H1 (cell line): Measurements from ENCODE around the gene EGR1. TPM values are rescaled to one million over a fixed set of nuclear protein-coding genes. Genes with fewer than 3 reads are reported as not detected.

Experiments used
- CTCF ChIA-PET: fragments of 300-600 bp; sonication (Branson Sonifier 250); formaldehyde crosslinking; loops from one replicate; lab custom pipeline; 2021; ENCODE audit not compliant: partially characterized antibody; lab: Charles Lee
- POLR2A ChIA-PET: fragments of 300-600 bp; sonication (Branson Sonifier 250); formaldehyde crosslinking; loops from one replicate; lab custom pipeline; 2021; ENCODE audit warnings: inconsistent platforms; ENCODE audit not compliant: partially characterized antibody; lab: Charles Lee
- DNase-seq, 2 experiments: peaks; one replicate each; pipeline versions ENCODE4 v3.0.0 to v3.0.0-alpha.2; 2010 to 2022; ENCODE audit warnings: low spot score in 2 of 2, low read depth in 1 of 2, mixed read lengths in 1 of 2
- FAIRE-seq: peaks from 2 replicates; lab custom pipeline; 2011; peaks lifted over from hg19 to GRCh38; lab: Jason Lieb, UNC
- H2AFZ ChIP-seq: 2 replicates; pipeline ENCODE4 v1.8.1; 2012; ENCODE audit warnings: low read length, inconsistent platforms
- H2AK5ac ChIP-seq: 2 replicates; pipeline ENCODE4 v1.6.1; 2013; ENCODE audit warnings: low read depth, low read length
- H2BK120ac ChIP-seq: replicated peaks from 2 replicates; pipeline ENCODE3; 2013; ENCODE audit warnings: low read depth, low read length, inconsistent platforms
- H2BK12ac ChIP-seq: 2 replicates; pipeline ENCODE4 v1.6.1; 2013; ENCODE audit warnings: low read depth, low read length
- H2BK15ac ChIP-seq: 2 replicates; pipeline ENCODE4 v1.6.1; 2013; ENCODE audit warnings: low read length
- H2BK20ac ChIP-seq: 2 replicates; pipeline ENCODE4 v1.6.1; 2013; ENCODE audit warnings: low read length
- H2BK5ac ChIP-seq: 2 replicates; pipeline ENCODE4 v1.6.1; 2013; ENCODE audit warnings: low read depth, low read length
- H3K14ac ChIP-seq: 2 replicates; pipeline ENCODE4 v1.6.1; 2013; ENCODE audit warnings: inconsistent platforms; ENCODE audit not compliant: insufficient read length
- H3K18ac ChIP-seq: 2 replicates; pipeline ENCODE4 v1.6.1; 2013; ENCODE audit warnings: low read length; ENCODE audit errors: extremely low read depth
- H3K23ac ChIP-seq: 2 replicates; pipeline ENCODE4 v1.6.1; 2013; ENCODE audit warnings: inconsistent platforms; ENCODE audit not compliant: insufficient read length
- H3K23me2 ChIP-seq: 2 replicates; pipeline ENCODE4 v1.6.1; 2013; ENCODE audit warnings: low read depth, low read length
- H3K27ac ChIP-seq: 2 replicates; pipeline ENCODE4 v1.6.1; 2011; ENCODE audit warnings: low read depth, low read length, inconsistent platforms
- H3K27me3 ChIP-seq, 4 experiments: replicated peaks in 1 of 4; 1 replicate in 1 of 4; 2 replicates in 3 of 4; pipeline versions ENCODE4 v1.6.1 to v1.8.1; 2011 to 2013; ENCODE audit warnings: low read length in 3 of 4, mild to moderate bottlenecking in 3 of 4, inconsistent platforms in 2 of 4, mixed read lengths in 2 of 4, moderate library complexity in 1 of 4; ENCODE audit not compliant: control insufficient read depth in 3 of 4, insufficient read depth in 3 of 4; ENCODE audit errors: extremely low read depth in 1 of 4
- H3K36me3 ChIP-seq, 4 experiments: 2 replicates each; pipeline versions ENCODE4 v1.6.1 to v1.8.1; 2011 to 2013; ENCODE audit warnings: mild to moderate bottlenecking in 4 of 4, low read length in 3 of 4, moderate library complexity in 2 of 4, control low read depth in 1 of 4, inconsistent platforms in 1 of 4; ENCODE audit not compliant: insufficient read depth in 4 of 4, control insufficient read depth in 2 of 4
- H3K4ac ChIP-seq: replicated peaks from 2 replicates; pipeline ENCODE3; 2013; ENCODE audit warnings: low read length, low read depth, mixed read lengths, inconsistent platforms; ENCODE audit not compliant: insufficient read length
- H3K4me1 ChIP-seq, 4 experiments: replicated peaks in 1 of 4; 1 replicate in 1 of 4; 2 replicates in 3 of 4; pipeline versions ENCODE4 v1.6.1 to v1.8.1; 2011 to 2013; ENCODE audit warnings: low read length in 3 of 4, inconsistent platforms in 2 of 4, mixed read lengths in 1 of 4; ENCODE audit not compliant: insufficient read depth in 4 of 4, control insufficient read depth in 3 of 4
- H3K4me2 ChIP-seq, 2 experiments: 2 replicates each; pipeline versions ENCODE4 v1.6.1 to v1.8.1; 2011 to 2013; ENCODE audit warnings: low read depth in 2 of 2, low read length in 2 of 2, control low read depth in 1 of 2, inconsistent platforms in 1 of 2, mild to moderate bottlenecking in 1 of 2; ENCODE audit not compliant: insufficient read depth in 1 of 2
- H3K4me3 ChIP-seq, 4 experiments: fragments of 200-600, 300-600 bp in 1 of 4; sonication (generic), shearing (Covaris generic), sonication (Bioruptor Twin) in 1 of 4; 2 replicates each; pipeline versions ENCODE4 v1.5.1 to v1.8.1; 2011 to 2016; ENCODE audit warnings: low read length in 4 of 4, low read depth in 3 of 4, control low read depth in 2 of 4, inconsistent platforms in 2 of 4, mild to moderate bottlenecking in 2 of 4, mixed read lengths in 1 of 4, moderate library complexity in 1 of 4; ENCODE audit not compliant: insufficient read depth in 2 of 4; ENCODE audit errors: extremely low read depth in 1 of 4
- H3K56ac ChIP-seq: replicated peaks from 2 replicates; pipeline ENCODE3; 2013; ENCODE audit warnings: low read depth, mild to moderate bottlenecking, mixed read lengths, low read length, inconsistent platforms; ENCODE audit not compliant: insufficient read length
- H3K79me1 ChIP-seq: 2 replicates; pipeline ENCODE4 v1.6.1; 2013; ENCODE audit warnings: low read depth, low read length, control low read depth
- H3K79me2 ChIP-seq, 2 experiments: 2 replicates each; pipeline versions ENCODE4 v1.6.1 to v1.8.1; 2012 to 2013; ENCODE audit warnings: low read length in 2 of 2, mild to moderate bottlenecking in 2 of 2, inconsistent platforms in 1 of 2; ENCODE audit not compliant: insufficient read depth in 2 of 2, control insufficient read depth in 1 of 2
- H3K9ac ChIP-seq, 4 experiments: replicated peaks in 1 of 4; 1 replicate in 1 of 4; 2 replicates in 3 of 4; pipeline versions ENCODE4 v1.6.1 to v1.8.1; 2011 to 2013; ENCODE audit warnings: low read depth in 3 of 4, low read length in 3 of 4, control low read depth in 2 of 4, mild to moderate bottlenecking in 2 of 4, moderate library complexity in 2 of 4, inconsistent platforms in 1 of 4; ENCODE audit errors: extremely low read depth in 1 of 4
- H3K9me3 ChIP-seq, 2 experiments: 2 replicates each; pipeline versions ENCODE4 v1.6.1 to v1.8.1; 2012 to 2013; ENCODE audit warnings: mild to moderate bottlenecking in 2 of 2, moderate library complexity in 2 of 2, control low read depth in 1 of 2, inconsistent platforms in 1 of 2, low read depth in 1 of 2, low read length in 1 of 2, mixed read lengths in 1 of 2; ENCODE audit not compliant: insufficient read depth in 2 of 2
- H4K20me1 ChIP-seq, 2 experiments: replicated peaks in 1 of 2; 2 replicates each; pipeline versions ENCODE3 to v1.8.1; 2011 to 2013; ENCODE audit warnings: inconsistent platforms in 2 of 2, low read length in 2 of 2, mild to moderate bottlenecking in 1 of 2; ENCODE audit not compliant: insufficient read depth in 2 of 2, control insufficient read depth in 1 of 2
- H4K5ac ChIP-seq: 2 replicates; pipeline ENCODE4 v1.6.1; 2013; ENCODE audit warnings: low read length, low read depth, mixed read lengths, inconsistent platforms; ENCODE audit not compliant: insufficient read length
- H4K8ac ChIP-seq: 2 replicates; pipeline ENCODE4 v1.8.0; 2013; ENCODE audit warnings: mild to moderate bottlenecking, moderate library complexity, low read length, inconsistent platforms; ENCODE audit not compliant: insufficient read depth; ENCODE audit errors: extremely low read depth
- H4K91ac ChIP-seq: replicated peaks from 2 replicates; pipeline ENCODE3; 2013; ENCODE audit warnings: low read length, mixed read lengths, inconsistent platforms; ENCODE audit not compliant: insufficient read length
- GABPA ChIP-seq: IDR thresholded peaks from 2 replicates; pipeline ENCODE4 v1.6.1; 2011; ENCODE audit warnings: mild to moderate bottlenecking, low read length, moderate library complexity, borderline replicate concordance; ENCODE audit not compliant: insufficient read depth
- KDM1A ChIP-seq: fragments of 200-600, 300-600 bp; sonication (generic); IDR thresholded peaks from 2 replicates; pipeline ENCODE4 v1.7.1; 2016; ENCODE audit warnings: mild to moderate bottlenecking, low read length, borderline replicate concordance
- MAFK ChIP-seq: IDR thresholded peaks from 2 replicates; pipeline ENCODE4 v1.6.1; 2012; ENCODE audit warnings: low read depth, mild to moderate bottlenecking, improper control_type of control experiment, low read length
- RAD21 ChIP-seq, 2 experiments: IDR thresholded peaks in 1 of 2; conservative IDR thresholded peaks in 1 of 2; 2 replicates each; pipeline ENCODE4 v1.6.1; 2011; ENCODE audit warnings: low read depth in 2 of 2, low read length in 2 of 2, improper control_type of control experiment in 1 of 2, inconsistent platforms in 1 of 2, mild to moderate bottlenecking in 1 of 2, moderate library complexity in 1 of 2
- RNF2 ChIP-seq: fragments of 200-900, 300-1000 bp; sonication (generic); IDR thresholded peaks from 2 replicates; pipeline ENCODE4 v1.7.1; 2016; ENCODE audit warnings: borderline replicate concordance, low read depth, mild to moderate bottlenecking, antibody characterized with exemption, low read length; ENCODE audit not compliant: poor library complexity, severe bottlenecking; ENCODE audit errors: missing control alignments
- WGBS, 2 experiments: shearing (Covaris generic) in 1 of 2; methylation state at CpG; one replicate each; pipeline versions ENCODE4 v1.1.6 to v1.1.7; 2013 to 2015; ENCODE audit warnings: low lambda C conversion rate in 2 of 2, mixed read lengths in 2 of 2, inconsistent platforms in 1 of 2, low coverage in 1 of 2, missing lambda C conversion rate in 1 of 2; ENCODE audit not compliant: insufficient replicate concordance in 2 of 2, insufficient coverage in 1 of 2, insufficient read length in 1 of 2; ENCODE audit errors: extremely low coverage in 1 of 2, missing lambda C conversion rate in 1 of 2; 5-methylcytosine and 5-hydroxymethylcytosine counted together
- polyA plus RNA-seq, 7 experiments: library from polyadenylated mRNA; depleted of rRNA in 3 of 7; stranded (reverse) in 5 of 7; unstranded in 2 of 7; fragments of >200 nt in 5 of 7; fragments of 200-250 nt in 2 of 7; gene quantifications; 1 replicate in 5 of 7; 2 replicates in 1 of 7; 4 replicates in 1 of 7; pipeline versions ENCODE4 v1.2.1 to v1.2.3, GENCODE V29; 2011 to 2013; ENCODE audit warnings: missing spikeins in 2 of 7, mixed read lengths in 2 of 7
- total RNA-seq: library from RNA; stranded (reverse); fragmentation: NEBNext Ultra II Directional; extraction: Animal tissue kit (Norgen Biotek cat#: 25700); gene quantifications from 2 replicates; pipeline ENCODE4 v1.2.1, GENCODE V29; 2021
- TF ChIP-seq, protein P1 (sequence below): IDR thresholded peaks from 2 replicates; pipeline ENCODE4 v1.6.1; 2012; ENCODE audit warnings: low read length, inconsistent platforms
- TF ChIP-seq, protein P2 (sequence below): IDR thresholded peaks from 2 replicates; pipeline ENCODE4 v1.6.1; 2012; ENCODE audit warnings: inconsistent platforms

EGR1 gene
- total and polyA plus RNA-seq, 2 of the 8 experiments (the other 6 are each of a cell fraction or from before 2014, with no cell fraction given) = 16.2 to 35.5 TPM

DNA sequence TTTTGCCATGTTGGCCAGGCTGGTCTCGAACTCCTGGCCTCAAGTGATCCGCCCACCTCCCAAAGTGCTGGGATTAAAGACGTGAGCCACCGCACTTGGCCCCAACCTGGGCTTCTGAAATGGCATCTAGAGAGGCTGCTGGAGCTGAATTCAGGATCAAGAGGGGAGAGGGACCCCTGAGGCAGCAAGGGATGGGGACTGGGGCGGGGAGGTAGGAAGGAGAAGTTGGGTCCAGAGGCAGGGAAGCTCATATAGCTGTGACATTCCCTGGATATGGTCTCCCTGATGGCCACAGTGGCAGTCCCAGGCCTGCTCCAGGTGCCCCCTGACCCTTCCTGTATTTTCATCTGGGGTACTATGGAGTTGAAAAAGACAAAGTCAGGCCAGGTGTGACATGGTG lies 14.3 kb upstream of the EGR1 start:
- Histone ChIP-seq H3K79me2 (no peaks in the 10 kb centered on the region), H4K20me1 (no peaks in the 10 kb centered on the region), H3K27ac (no peak overlapping the region), H4K5ac (no peak overlapping the region), H2AFZ (no peak overlapping the region), H3K23ac (no peak overlapping the region), H4K91ac (no peak overlapping the region), H2BK15ac (no peak overlapping the region), H3K4me3 (no peak overlapping the region), H3K27me3 (peaks cover 0 to 1% (median 0%) of the 10 kb centered on the region in 4 experiments; a peak in 1 of 7 replicates), H3K9ac (no peak overlapping the region), H4K8ac (no peak overlapping the region), H3K79me1 (no peaks in the 10 kb centered on the region), H2BK120ac (no peak overlapping the region), H3K36me3 (no peaks in the 10 kb centered on the region), H3K9me3 (no peaks in the 10 kb centered on the region), H3K4ac (no peak overlapping the region), H3K14ac (no peak overlapping the region), H3K4me2 (no peak overlapping the region), H3K18ac (no peak overlapping the region), H2AK5ac (no peak overlapping the region), H2BK12ac (no peak overlapping the region), H3K23me2 (no peaks in the 10 kb centered on the region), H3K56ac (no peak overlapping the region), H2BK20ac (no peak overlapping the region), H3K4me1 (peaks cover 0 to 20% (median 14%) of the 10 kb centered on the region in 4 experiments; a peak in 5 of 7 replicates), H2BK5ac (no peak overlapping the region)
- ChIA-PET CTCF (interaction anchor here (0.7 to 24.9 kb wide), 6 partner anchors 11 to 589 kb away, joined by 3 to 532 read pairs (median 22); partner anchors contain the start of genes EGR1 and REEP2), POLR2A (interaction anchor here (1.2 to 10.1 kb wide), 4 partner anchors 14 to 54 kb away, joined by 5 to 128 read pairs (median 14); partner anchors contain the start of gene EGR1)
- FAIRE-seq = no peak
- WGBS, 2 experiments = 83% methylated on average over 5 of the region's 5 CpGs; no CpG with 5 or more reads in 1 of the 2 experiments
- no peak for DNase-seq
- no peak for TF ChIP-seq KDM1A
- no peak for TF ChIP-seq RNF2
- TF ChIP-seq MAFK = no peak
- no peak for TF ChIP-seq GABPA
- TF ChIP-seq, protein P1, sequence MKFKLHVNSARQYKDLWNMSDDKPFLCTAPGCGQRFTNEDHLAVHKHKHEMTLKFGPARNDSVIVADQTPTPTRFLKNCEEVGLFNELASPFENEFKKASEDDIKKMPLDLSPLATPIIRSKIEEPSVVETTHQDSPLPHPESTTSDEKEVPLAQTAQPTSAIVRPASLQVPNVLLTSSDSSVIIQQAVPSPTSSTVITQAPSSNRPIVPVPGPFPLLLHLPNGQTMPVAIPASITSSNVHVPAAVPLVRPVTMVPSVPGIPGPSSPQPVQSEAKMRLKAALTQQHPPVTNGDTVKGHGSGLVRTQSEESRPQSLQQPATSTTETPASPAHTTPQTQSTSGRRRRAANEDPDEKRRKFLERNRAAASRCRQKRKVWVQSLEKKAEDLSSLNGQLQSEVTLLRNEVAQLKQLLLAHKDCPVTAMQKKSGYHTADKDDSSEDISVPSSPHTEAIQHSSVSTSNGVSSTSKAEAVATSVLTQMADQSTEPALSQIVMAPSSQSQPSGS = no peak
- TF ChIP-seq, protein P2, sequence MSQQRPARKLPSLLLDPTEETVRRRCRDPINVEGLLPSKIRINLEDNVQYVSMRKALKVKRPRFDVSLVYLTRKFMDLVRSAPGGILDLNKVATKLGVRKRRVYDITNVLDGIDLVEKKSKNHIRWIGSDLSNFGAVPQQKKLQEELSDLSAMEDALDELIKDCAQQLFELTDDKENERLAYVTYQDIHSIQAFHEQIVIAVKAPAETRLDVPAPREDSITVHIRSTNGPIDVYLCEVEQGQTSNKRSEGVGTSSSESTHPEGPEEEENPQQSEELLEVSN = no peak
- no peak for TF ChIP-seq RAD21 (IDR thresholded peaks at IDR 0.05 in 1 of 2, conservative IDR thresholded peaks at IDR 0.05 in 1 of 2; ENCODE audit: low read depth in 2 of 2, low read length in 2 of 2)
